HepG2 (cell line): ENCODE results near the gene INAFM1. TPM values are rescaled to one million over a fixed set of nuclear protein-coding genes. Genes with fewer than 3 reads are reported as not detected.

Source experiments
- ATRX ChIP-seq: sonication (generic); formaldehyde crosslinking; IDR thresholded peaks from 2 replicates; pipeline ENCODE4 v1.4.0; 2020; ENCODE audit warnings: missing genetic modification reagents, borderline replicate concordance
- ELF3 ChIP-seq: IDR thresholded peaks from 2 replicates; pipeline ENCODE4 v1.6.1; 2016; ENCODE audit warnings: missing genetic modification reagents, missing compliant biosample characterization
- EZH2 ChIP-seq: conservative IDR thresholded peaks from 2 replicates; pipeline ENCODE4 v1.6.1; 2012; ENCODE audit warnings: mild to moderate bottlenecking, low read depth, low read length, moderate library complexity
- HNRNPUL1 ChIP-seq: fragments of 200-400 bp; formaldehyde crosslinking; IDR thresholded peaks from 2 replicates; pipeline ENCODE4 v1.6.1; 2017; ENCODE audit warnings: low read depth, mild to moderate bottlenecking, low read length, moderate library complexity
- KDM1A ChIP-seq: IDR thresholded peaks from 2 replicates; pipeline ENCODE4 v1.6.1; 2016; ENCODE audit warnings: missing compliant biosample characterization
- KLF6 ChIP-seq: IDR thresholded peaks from 2 replicates; pipeline ENCODE4 v1.8.0; 2016; ENCODE audit warnings: missing biosample characterization, missing genetic modification reagents
- MZF1 ChIP-seq: sonication (generic); formaldehyde crosslinking; IDR thresholded peaks from 2 replicates; pipeline ENCODE4 v1.8.1; 2023; ENCODE audit warnings: mild to moderate bottlenecking, missing genetic modification reagents, borderline replicate concordance
- NFIB ChIP-seq: sonication (generic); formaldehyde crosslinking; IDR thresholded peaks from 2 replicates; pipeline ENCODE4 v1.9.0; 2021; ENCODE audit warnings: missing genetic modification reagents, mild to moderate bottlenecking, borderline replicate concordance
- NKX3-1 ChIP-seq: sonication (generic); formaldehyde crosslinking; IDR thresholded peaks from 2 replicates; pipeline ENCODE4 v1.5.0; 2020; ENCODE audit warnings: missing genetic modification reagents
- NR2F2 ChIP-seq: IDR thresholded peaks from 2 replicates; pipeline ENCODE4 v1.6.1; 2012; ENCODE audit warnings: low read depth, inconsistent platforms, borderline replicate concordance
- PHF8 ChIP-seq: sonication (generic); formaldehyde crosslinking; IDR thresholded peaks from 2 replicates; pipeline ENCODE4 v1.5.0; 2020; ENCODE audit warnings: missing genetic modification reagents
- SALL1 ChIP-seq: sonication (generic); formaldehyde crosslinking; IDR thresholded peaks from 2 replicates; pipeline ENCODE4 v1.8.0; 2022; ENCODE audit warnings: mild to moderate bottlenecking, missing genetic modification reagents
- STAG1 ChIP-seq: sonication (generic); formaldehyde crosslinking; IDR thresholded peaks from 2 replicates; pipeline ENCODE4 v1.4.0; 2020; ENCODE audit warnings: missing genetic modification reagents
- SUZ12 ChIP-seq: fragments of 150-350 bp; IDR thresholded peaks from 2 replicates; pipeline ENCODE4 v1.6.1; 2014; ENCODE audit warnings: low read depth, low read length
- TMF1 ChIP-seq: sonication (generic); formaldehyde crosslinking; IDR thresholded peaks from 2 replicates; pipeline ENCODE4 v1.8.1; 2022; ENCODE audit warnings: low read depth, missing genetic modification reagents
- ZBTB38 ChIP-seq: sonication (generic); formaldehyde crosslinking; IDR thresholded peaks from 2 replicates; pipeline ENCODE4 v1.5.1; 2020; ENCODE audit warnings: mild to moderate bottlenecking, missing genetic modification reagents
- ZEB1 ChIP-seq: IDR thresholded peaks from 2 replicates; pipeline ENCODE4 v1.6.1; 2012; ENCODE audit warnings: mild to moderate bottlenecking, low read depth, inconsistent platforms; ENCODE audit not compliant: insufficient replicate concordance
- ZNF124 ChIP-seq: sonication (generic); formaldehyde crosslinking; IDR thresholded peaks from 2 replicates; pipeline ENCODE4 v1.4.0; 2020; ENCODE audit warnings: missing genetic modification reagents
- ZNF180 ChIP-seq: sonication (generic); formaldehyde crosslinking; IDR thresholded peaks from 2 replicates; pipeline ENCODE4 v1.4.0; 2020; ENCODE audit warnings: low read depth, missing genetic modification reagents, borderline replicate concordance
- ZNF333 ChIP-seq: sonication (generic); formaldehyde crosslinking; IDR thresholded peaks from 2 replicates; pipeline ENCODE4 v1.4.0; 2020; ENCODE audit warnings: mild to moderate bottlenecking, missing genetic modification reagents, borderline replicate concordance
- ZNF501 ChIP-seq: sonication (generic); formaldehyde crosslinking; IDR thresholded peaks from 2 replicates; pipeline ENCODE4 v1.5.1; 2020; ENCODE audit warnings: mild to moderate bottlenecking, moderate library complexity, missing genetic modification reagents
- ZNF878 ChIP-seq: sonication (generic); formaldehyde crosslinking; IDR thresholded peaks from 2 replicates; pipeline ENCODE4 v1.8.1; 2023; ENCODE audit warnings: mild to moderate bottlenecking, missing genetic modification reagents, moderate library complexity
- ZSCAN20 ChIP-seq: sonication (generic); formaldehyde crosslinking; IDR thresholded peaks from 2 replicates; pipeline ENCODE4 v1.4.0; 2020; ENCODE audit warnings: missing genetic modification reagents, mild to moderate bottlenecking, borderline replicate concordance
- polyA plus RNA-seq, 8 experiments: library from polyadenylated mRNA; depleted of rRNA in 3 of 8; stranded (reverse) in 7 of 8; unstranded in 1 of 8; fragments of >200 nt; fragmentation: Illumina TruSeq in 4 of 8; extraction: Trizol in 4 of 8; gene quantifications; 2 replicates each; pipeline versions ENCODE4 v1.2.1 to v1.2.3, GENCODE V29; 2011 to 2016; ENCODE audit warnings: low read depth in 4 of 8, missing spikeins in 1 of 8, mixed read lengths in 1 of 8; ENCODE audit not compliant: insufficient read depth in 1 of 8
- total RNA-seq, 5 experiments: library from RNA; depleted of rRNA; stranded (reverse); fragments of >200 nt; fragmentation: Illumina TruSeq; extraction: Trizol; gene quantifications; 2 replicates each; pipeline ENCODE4 v1.2.3, GENCODE V29; 2016; ENCODE audit warnings: low read depth in 1 of 5
- TF ChIP-seq, protein P1 (sequence below): sonication (generic); formaldehyde crosslinking; IDR thresholded peaks from 2 replicates; pipeline ENCODE4 v1.4.0; 2020; ENCODE audit warnings: missing genetic modification reagents
- TF ChIP-seq, protein P2 (sequence below): sonication (generic); formaldehyde crosslinking; IDR thresholded peaks from 2 replicates; pipeline ENCODE4 v1.4.0; 2020; ENCODE audit warnings: missing genetic modification reagents
- TF ChIP-seq, protein P3 (sequence below): IDR thresholded peaks from 2 replicates; pipeline ENCODE4 v1.6.1; 2016; ENCODE audit warnings: mild to moderate bottlenecking, missing biosample characterization, missing genetic modification reagents
- TF ChIP-seq, protein P4 (sequence below): IDR thresholded peaks from 2 replicates; pipeline ENCODE4 v1.6.1; 2016; ENCODE audit warnings: missing biosample characterization, missing genetic modification reagents, low read depth

The INAFM1 gene
- total and polyA plus RNA-seq, 2 of the 13 experiments (the other 11 are each of a cell fraction or from before 2014, with no cell fraction given) = 0.88 to 1.9 TPM

DNA sequence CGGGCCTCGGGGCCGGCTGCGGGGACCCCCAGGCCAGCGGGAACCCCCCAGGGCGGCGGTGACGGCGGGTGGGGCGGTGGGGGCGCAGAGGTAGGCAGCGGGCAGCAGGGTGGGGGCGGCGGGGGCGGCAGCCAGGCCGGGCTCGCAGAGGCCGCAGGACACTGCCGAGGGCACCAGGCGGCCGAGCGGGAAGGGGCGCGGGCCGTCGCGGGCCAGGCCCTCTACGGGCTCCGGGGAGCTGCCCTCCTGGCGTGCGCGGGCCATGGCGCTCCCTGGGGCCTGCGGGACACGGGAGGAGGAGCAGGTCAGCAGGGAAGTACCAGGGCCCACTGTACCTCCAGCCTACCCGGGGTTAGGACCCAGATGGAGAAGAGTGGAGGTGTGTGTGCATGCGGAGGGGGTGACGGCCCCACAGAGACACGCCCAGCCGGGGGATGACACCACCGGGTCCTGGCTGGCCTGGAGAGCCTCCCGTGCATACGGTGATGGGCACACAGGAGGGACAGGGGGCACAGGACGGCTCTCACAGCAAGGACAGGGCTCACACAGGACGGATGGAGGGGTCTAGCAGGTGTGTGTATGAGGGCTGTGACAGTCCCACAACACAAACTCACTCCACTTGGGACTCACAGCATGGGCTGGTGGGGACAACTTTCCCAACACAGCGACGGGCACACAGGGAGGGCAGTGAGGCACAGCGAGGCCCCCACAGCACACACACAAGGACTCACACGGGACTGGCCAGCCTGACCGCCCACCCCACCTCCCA lies 46.3 kb upstream of the INAFM1 start (continued):
- TF ChIP-seq, protein P1, sequence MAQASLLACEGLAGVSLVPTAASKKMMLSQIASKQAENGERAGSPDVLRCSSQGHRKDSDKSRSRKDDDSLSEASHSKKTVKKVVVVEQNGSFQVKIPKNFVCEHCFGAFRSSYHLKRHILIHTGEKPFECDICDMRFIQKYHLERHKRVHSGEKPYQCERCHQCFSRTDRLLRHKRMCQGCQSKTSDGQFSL (CRISPR knock-in tag) = peak; percentile 73; the same call in 1 of the 2 replicates
- 0 out of 2 replicates have a peak, but pooled peaks have one; percentile 21 for TF ChIP-seq ELF3
- TF ChIP-seq NR2F2 = no peak
- no peak for TF ChIP-seq ZNF333 (CRISPR knock-in tag)
- peak; percentile 29 for TF ChIP-seq SALL1 (CRISPR knock-in tag)
- TF ChIP-seq HNRNPUL1 = no peak
- TF ChIP-seq ZBTB38 (CRISPR knock-in tag) = no peak
- no peak for TF ChIP-seq MZF1 (CRISPR knock-in tag)
- TF ChIP-seq NFIB (CRISPR knock-in tag) = no peak
- no peak for TF ChIP-seq KLF6
- TF ChIP-seq ATRX = no peak
- TF ChIP-seq, protein P2, sequence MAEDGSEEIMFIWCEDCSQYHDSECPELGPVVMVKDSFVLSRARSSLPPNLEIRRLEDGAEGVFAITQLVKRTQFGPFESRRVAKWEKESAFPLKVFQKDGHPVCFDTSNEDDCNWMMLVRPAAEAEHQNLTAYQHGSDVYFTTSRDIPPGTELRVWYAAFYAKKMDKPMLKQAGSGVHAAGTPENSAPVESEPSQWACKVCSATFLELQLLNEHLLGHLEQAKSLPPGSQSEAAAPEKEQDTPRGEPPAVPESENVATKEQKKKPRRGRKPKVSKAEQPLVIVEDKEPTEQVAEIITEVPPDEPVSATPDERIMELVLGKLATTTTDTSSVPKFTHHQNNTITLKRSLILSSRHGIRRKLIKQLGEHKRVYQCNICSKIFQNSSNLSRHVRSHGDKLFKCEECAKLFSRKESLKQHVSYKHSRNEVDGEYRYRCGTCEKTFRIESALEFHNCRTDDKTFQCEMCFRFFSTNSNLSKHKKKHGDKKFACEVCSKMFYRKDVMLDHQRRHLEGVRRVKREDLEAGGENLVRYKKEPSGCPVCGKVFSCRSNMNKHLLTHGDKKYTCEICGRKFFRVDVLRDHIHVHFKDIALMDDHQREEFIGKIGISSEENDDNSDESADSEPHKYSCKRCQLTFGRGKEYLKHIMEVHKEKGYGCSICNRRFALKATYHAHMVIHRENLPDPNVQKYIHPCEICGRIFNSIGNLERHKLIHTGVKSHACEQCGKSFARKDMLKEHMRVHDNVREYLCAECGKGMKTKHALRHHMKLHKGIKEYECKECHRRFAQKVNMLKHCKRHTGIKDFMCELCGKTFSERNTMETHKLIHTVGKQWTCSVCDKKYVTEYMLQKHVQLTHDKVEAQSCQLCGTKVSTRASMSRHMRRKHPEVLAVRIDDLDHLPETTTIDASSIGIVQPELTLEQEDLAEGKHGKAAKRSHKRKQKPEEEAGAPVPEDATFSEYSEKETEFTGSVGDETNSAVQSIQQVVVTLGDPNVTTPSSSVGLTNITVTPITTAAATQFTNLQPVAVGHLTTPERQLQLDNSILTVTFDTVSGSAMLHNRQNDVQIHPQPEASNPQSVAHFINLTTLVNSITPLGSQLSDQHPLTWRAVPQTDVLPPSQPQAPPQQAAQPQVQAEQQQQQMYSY = no peak
- no peak for TF ChIP-seq STAG1 (CRISPR knock-in tag)
- TF ChIP-seq ZSCAN20 (CRISPR knock-in tag) = no peak
- TF ChIP-seq EZH2 = no peak
- TF ChIP-seq NKX3-1 = no peak
- no peak for TF ChIP-seq ZNF180 (CRISPR knock-in tag)
- TF ChIP-seq, protein P3, sequence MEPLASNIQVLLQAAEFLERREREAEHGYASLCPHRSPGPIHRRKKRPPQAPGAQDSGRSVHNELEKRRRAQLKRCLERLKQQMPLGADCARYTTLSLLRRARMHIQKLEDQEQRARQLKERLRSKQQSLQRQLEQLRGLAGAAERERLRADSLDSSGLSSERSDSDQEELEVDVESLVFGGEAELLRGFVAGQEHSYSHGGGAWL (CRISPR knock-in tag) = 0 out of 2 replicates have a peak, but pooled peaks have one; percentile 35
- no peak for TF ChIP-seq ZNF124 (CRISPR knock-in tag)
- TF ChIP-seq TMF1 (CRISPR knock-in tag) = no peak
- TF ChIP-seq ZNF501 (CRISPR knock-in tag) = no peak
- TF ChIP-seq ZEB1 = no peak
- TF ChIP-seq SUZ12 = no peak
- TF ChIP-seq ZNF878 (CRISPR knock-in tag) = no peak; the same call in 1 of the 2 replicates
- peak; percentile 41; the same call in 1 of the 2 replicates for TF ChIP-seq PHF8
- TF ChIP-seq, protein P4, sequence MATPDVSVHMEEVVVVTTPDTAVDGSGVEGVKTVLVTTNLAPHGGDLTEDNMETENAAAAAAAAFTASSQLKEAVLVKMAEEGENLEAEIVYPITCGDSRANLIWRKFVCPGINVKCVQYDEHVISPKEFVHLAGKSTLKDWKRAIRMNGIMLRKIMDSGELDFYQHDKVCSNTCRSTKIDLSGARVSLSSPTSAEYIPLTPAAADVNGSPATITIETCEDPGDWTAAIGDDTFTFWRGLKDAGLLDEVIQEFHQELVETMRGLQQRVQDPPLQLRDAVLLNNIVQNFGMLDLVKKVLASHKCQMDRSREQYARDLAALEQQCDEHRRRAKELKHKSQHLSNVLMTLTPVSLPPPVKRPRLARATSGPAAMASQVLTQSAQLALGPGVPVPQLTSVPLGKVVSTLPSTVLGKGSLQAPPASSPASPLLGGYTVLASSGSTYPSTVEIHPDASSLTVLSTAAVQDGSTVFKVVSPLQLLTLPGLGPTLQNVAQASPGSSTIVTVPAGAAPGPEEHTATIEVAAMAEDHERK (CRISPR knock-in tag) = no peak
- TF ChIP-seq KDM1A (CRISPR knock-in tag) = no peak
